Measurements from ENCODE around the gene LRRC4C.
"Not testable (repeated sequence)": the region's sequence is repeated elsewhere in the genome, so short reads cannot be mapped to it uniquely, and the experiment has no call there.

Gene LRRC4C

GRCh38 chr11:41102471-41102870 is 357.0 kb downstream of the LRRC4C start:
- DNase-seq = no peak

DNA sequence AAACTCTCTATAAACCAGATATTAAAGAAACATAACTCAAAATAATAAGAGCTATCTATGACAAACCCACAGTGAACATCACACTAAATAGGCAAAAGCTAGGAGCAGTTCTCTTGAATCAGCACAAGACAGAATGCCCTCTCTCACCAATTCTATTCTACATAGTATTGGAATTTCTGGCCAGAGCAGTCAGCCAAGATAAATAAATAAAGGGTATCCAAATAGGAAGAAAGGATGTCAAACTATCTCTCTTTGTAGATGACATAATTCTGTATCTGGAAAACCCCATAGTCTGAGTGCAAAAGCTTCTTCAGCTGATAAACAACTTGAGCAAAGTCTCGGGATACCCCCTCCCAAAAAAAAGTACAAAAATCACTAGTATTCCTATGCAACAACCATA is 359.8 kb downstream of the LRRC4C start:
- DNase-seq = no peak

GRCh38 chr11:41085123-41085522 is 374.3 kb downstream of the LRRC4C start:
- DNase-seq = no peak

- DNase-seq = no peak
Observed at GRCh38 chr11:41081756-41082285, 377.6 kb downstream of the LRRC4C start.

DNA sequence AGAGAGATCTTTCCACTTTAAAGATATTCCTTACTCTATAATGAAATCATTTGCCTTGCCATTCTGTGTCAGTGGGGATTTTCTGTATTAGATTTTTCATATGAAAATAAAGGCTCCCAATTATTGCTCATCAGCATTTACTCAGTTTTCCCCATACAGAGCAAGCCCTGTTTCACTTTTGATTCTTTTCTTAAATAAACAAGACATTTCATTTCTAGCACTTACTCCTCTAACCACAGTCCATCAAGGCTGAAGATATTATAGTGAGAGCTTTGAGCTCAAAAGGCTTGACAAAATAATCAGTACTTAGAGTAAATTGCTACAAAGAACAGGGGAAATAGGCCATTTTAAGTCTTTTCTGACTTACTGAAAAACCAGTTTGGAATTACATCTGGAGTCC is 385.1 kb downstream of the LRRC4C start:
- no peak for DNase-seq

GRCh38 chr11:41065432-41065831 is 394.0 kb downstream of the LRRC4C start:
- DNase-seq = no peak

DNA sequence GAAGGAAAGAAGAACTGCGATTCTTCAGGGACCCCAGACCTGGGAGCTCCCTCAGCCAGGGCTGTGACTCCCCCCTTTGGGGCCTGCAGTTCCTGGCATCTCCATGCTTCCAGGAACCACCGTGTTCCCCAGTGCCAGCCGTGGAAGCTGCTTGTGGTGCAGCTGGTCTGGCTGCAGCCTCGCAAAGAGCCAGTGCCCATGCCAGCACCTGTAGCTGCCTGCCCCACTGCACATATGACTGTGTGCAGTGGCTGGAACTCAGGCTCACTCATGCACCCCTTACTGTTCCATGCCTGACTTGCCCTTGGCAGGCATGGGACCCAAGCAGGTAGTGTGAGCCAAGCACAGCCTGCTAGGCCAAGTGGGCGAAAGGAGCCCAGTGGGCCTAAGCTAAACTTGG is 401.3 kb downstream of the LRRC4C start:
- no peak for DNase-seq

- DNase-seq = no peak
Observed at GRCh38 chr11:41056892-41057569, 402.4 kb downstream of the LRRC4C start.

DNA sequence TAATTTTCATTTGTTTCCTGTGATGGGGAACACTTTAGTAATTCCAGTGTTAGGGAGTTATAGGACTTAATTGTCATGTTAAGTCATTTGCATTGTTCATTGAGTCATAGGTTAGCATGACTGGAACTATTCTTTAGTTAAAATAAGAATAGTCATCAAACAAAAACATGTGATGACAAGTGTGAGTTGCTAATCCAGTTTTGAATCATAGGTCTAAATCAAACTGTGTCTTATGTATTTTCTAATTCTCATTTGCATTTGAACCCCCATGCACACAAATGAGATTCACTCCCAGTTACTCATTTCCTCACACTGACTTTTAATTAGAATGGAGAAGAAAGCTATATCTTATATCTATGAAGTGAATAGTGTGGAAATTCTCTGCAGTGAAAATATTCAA is 405.6 kb downstream of the LRRC4C start:
- no peak for DNase-seq

GRCh38 chr11:41051919-41052635 is 407.4 kb downstream of the LRRC4C start:
- no peak for DNase-seq

DNA sequence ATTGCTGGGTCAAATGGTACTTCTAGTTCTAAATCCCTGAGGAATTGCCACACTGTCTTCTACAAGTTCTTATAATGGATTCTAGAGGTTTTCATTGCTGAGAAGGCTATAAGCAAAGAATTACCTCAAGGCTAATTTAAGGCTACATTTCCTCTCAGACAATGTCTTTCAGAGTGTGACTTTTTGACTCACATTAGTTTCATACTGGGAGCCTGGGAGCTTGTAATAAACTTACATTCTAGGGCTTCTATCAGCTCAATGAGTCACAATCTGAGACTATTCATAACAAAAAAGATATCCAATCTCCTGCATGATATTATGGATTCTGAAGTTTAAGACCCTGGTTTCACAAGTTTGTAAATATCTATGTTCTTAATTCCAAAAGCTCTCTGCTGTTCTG is 408.7 kb downstream of the LRRC4C start:
- no peak for DNase-seq

DNA sequence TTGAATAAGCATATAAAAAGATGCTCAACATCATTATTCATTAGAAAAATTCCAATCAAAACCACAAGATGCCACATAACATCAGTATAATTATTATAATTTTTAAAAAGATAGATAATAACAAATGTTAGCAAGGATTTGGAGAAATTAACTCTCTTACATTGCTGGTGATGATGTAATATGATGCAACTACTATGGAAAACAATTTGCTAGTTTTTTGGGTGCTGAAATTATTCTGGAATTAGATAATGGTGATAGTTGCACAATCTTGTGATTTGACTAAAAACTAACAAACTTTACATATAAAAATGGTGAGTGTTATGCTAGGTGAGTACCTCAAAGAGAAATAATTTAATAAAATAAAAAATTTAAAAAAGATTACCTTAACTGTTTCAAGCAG is 412.2 kb downstream of the LRRC4C start:
- DNase-seq = no peak

GRCh38 chr11:41045266-41045665 is 414.2 kb downstream of the LRRC4C start:
- no peak for DNase-seq

- no peak for DNase-seq
Observed at GRCh38 chr11:41044747-41045146, 414.7 kb downstream of the LRRC4C start.

GRCh38 chr11:41042688-41043087 is 416.8 kb downstream of the LRRC4C start:
- DNase-seq = no peak

- DNase-seq = no peak
Observed at GRCh38 chr11:41040474-41040873, 419.0 kb downstream of the LRRC4C start.

- no peak for DNase-seq
Observed at GRCh38 chr11:41039592-41039991, 419.9 kb downstream of the LRRC4C start.

- DNase-seq = no peak
Observed at GRCh38 chr11:41031551-41032060, 427.8 kb downstream of the LRRC4C start.

- no peak for DNase-seq
Observed at GRCh38 chr11:41020259-41020658, 439.2 kb downstream of the LRRC4C start.

DNA sequence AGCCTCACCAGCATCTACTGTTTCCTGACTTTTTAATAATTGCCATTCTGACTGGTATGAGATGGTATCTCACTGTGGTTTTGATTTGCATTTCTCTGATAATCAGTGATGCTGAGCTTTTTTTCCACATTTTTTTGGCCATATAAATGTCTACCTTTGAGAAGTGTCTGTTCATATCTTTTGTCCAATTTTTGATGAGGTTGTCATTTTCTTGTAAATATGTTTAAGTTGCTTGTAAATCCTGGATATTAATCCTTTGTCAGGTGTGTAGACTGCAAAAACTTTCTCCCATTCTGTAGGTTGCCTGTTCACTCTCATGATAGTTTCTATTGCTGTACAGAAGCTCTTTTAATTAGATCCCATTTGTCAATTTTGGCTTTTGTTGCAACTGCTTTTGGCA is 439.8 kb downstream of the LRRC4C start:
- not testable (repeated sequence) for DNase-seq

DNA sequence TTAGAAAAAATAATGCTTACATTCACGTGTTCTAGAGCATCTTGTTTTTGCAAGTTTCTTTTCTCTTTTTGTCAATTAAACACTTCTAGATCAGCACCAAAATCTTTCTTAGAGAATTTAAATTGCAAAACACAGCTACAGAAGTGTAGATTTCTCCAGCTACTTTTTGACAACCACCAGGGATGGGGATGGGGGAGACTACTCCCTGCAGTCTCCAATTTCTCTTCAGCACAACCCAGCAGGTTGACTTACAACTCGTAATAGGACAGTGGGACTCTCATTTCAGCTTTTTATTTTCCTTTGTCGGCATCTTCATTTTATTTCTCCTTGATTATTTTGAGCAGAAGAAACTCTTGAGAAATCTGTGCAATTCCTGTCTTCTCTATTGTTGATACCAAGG is 441.2 kb downstream of the LRRC4C start:
- no peak for DNase-seq

DNA sequence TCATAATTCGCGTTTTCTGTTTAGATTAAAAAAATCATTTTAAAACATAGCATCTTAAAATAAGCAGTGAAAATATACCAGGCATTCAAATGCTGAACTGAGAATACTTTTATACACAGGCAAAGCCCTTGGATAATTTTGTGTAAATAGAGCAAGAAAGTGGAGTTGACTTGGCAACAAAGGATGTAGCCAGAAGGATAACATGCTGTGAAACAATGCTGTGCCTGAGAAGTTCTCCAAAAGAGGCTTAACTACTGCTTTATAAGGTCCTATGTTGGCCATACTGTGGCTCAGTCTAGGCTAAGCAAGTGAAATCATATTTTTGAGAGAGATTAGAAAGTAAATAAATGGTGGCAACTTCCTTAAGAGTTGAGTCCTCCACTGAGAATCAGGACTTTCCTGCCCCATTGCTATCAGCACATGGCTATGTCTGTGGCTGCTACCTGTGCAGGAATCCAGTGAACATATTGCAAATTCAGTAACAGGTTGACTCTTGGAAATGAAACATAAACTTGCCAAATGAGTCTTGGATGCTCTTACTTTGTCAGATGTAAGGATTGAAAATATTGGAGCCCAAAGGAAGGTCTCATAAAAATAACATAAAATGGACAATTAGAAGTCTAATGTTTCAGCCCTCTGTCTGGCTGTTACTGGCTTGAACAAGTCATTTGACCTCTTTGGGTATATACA is 448.9 kb downstream of the LRRC4C start:
- no peak for DNase-seq

- DNase-seq = no peak
Observed at GRCh38 chr11:41005986-41006385, 453.5 kb downstream of the LRRC4C start.
